ENCODE data around the gene SPIRE2. TPM values are rescaled to one million over a fixed set of nuclear protein-coding genes. Genes with fewer than 3 reads are reported as not detected.
A peak's percentile ranks its signal among the peaks of the same experiment; 100 is the strongest.
"Not testable (repeated sequence)": the region's sequence is repeated elsewhere in the genome, so short reads cannot be mapped to it uniquely, and the experiment has no call there.

The SPIRE2 gene
- total and polyA plus RNA-seq, 9 of the 15 experiments (the other 6 are each of a cell fraction or from before 2014, with no cell fraction given) = 0.70 to 7.5 (median 4.6) TPM

- TF ChIP-seq CTCF (IDR thresholded peaks at IDR 0.05 in 2 of 3, conservative IDR thresholded peaks at IDR 0.05 in 1 of 3; ENCODE audit: insufficient read depth in 2 of 3, low read depth in 1 of 3, low read length in 3 of 3) = peak in 1 of 3 experiments; percentile 25; a peak in 1 of 6 replicates
- TF ChIP-seq MAFF (IDR thresholded peaks at IDR 0.05; ENCODE audit: low read length) = peak; percentile 54; the same call in 1 of the 2 replicates
- TF ChIP-seq LEF1 (IDR thresholded peaks at IDR 0.05) = peak; percentile 71; the same call in 1 of the 2 replicates
- peak; percentile 22; the same call in 1 of the 2 replicates for TF ChIP-seq TCF7 (IDR thresholded peaks at IDR 0.05; ENCODE audit: borderline replicate concordance)
- not testable (repeated sequence) for TF ChIP-seq PBX2 (CRISPR knock-in tag; IDR thresholded peaks at IDR 0.05; ENCODE audit: low read depth)
- peak; percentile 29; the same call in 1 of the 2 replicates for TF ChIP-seq PBX2 (tag; conservative IDR thresholded peaks at IDR 0.05; ENCODE audit: low read depth)
- TF ChIP-seq SRF (CRISPR knock-in tag; IDR thresholded peaks at IDR 0.05) = peak in 1 of 2 experiments; percentile 54; a peak in 1 of 4 replicates
- peak; percentile 41 to 51; a peak in 2 of 4 replicates for TF ChIP-seq HDAC1 (IDR thresholded peaks at IDR 0.05)
- peak; percentile 34; the same call in 1 of the 2 replicates for TF ChIP-seq ZBTB33 (CRISPR knock-in tag; IDR thresholded peaks at IDR 0.05)
- TF ChIP-seq RAD21 (CRISPR knock-in tag; conservative IDR thresholded peaks at IDR 0.05 in 1 of 2, IDR thresholded peaks at IDR 0.05 in 1 of 2) = peak in 1 of 2 experiments; percentile 44; a peak in 2 of 4 replicates
- TF ChIP-seq CTBP1 (IDR thresholded peaks at IDR 0.05; ENCODE audit: borderline replicate concordance) = peak; percentile 67; the same call in 1 of the 2 replicates
- TF ChIP-seq MAFG (tag; conservative IDR thresholded peaks at IDR 0.05) = peak; percentile 59; the same call in 1 of the 2 replicates
- TF ChIP-seq C11orf30 (IDR thresholded peaks at IDR 0.05; ENCODE audit: low read depth) = peak; percentile 78
Observed at GRCh38 chr16:89818851-89819403, 9.3 kb upstream of the SPIRE2 start (continued).

Data from K562 (cell line).